Left colon (tissue), 2 donors: ENCODE measurements around the gene LTO1. TPM values are rescaled to one million over a fixed set of nuclear protein-coding genes. Genes with fewer than 3 reads are reported as not detected.
"Not testable (repeated sequence)": the region's sequence is repeated elsewhere in the genome, so short reads cannot be mapped to it uniquely, and the experiment has no call there.

Source experiments
- ATAC-seq: fragments of 200-7000 bp; cut with Tn5 transposase; one replicate; pipeline ENCODE4 v1.9.1; 2020; ENCODE audit warnings: mild to moderate bottlenecking, moderate library complexity
- DNase-seq, 2 donors: peaks; one replicate each; pipeline ENCODE4 v3.0.0-alpha.2; 2020
- intact Hi-C, 2 donors: fragments of 100-400 bp; cut with DNase I in 1 of 2; cut with micrococcal nuclease in 1 of 2; formaldehyde crosslinking; loops; one replicate each; pipeline versions ENCODE4 v1.11.2 to v1.14.0; 2022; cut with DNase I, micrococcal nuclease
- total RNA-seq, 2 donors: library from RNA; stranded (reverse); fragmentation: NEBNext Ultra II Directional; extraction: Animal tissue kit (Norgen Biotek cat#: 25700); gene quantifications; one replicate each; pipeline ENCODE4 v1.2.1, GENCODE V29; 2021
- donor health status: DM: no; HTN: no; CAD: no.
- donor health status: DM: yes; HTN: yes; CAD: no.

LTO1 gene
- total RNA-seq, 2 donors from 2014 or later: 21.2 to 21.7 TPM

GRCh38 chr11:69703453-69703767, 28.3 kb upstream of the LTO1 start:
- intact Hi-C loops: no loop called here
- DNase-seq (no peak), ATAC-seq (no peak)

GRCh38 chr11:69702769-69703452, 27.8 kb upstream of the LTO1 start:
- no peak for DNase-seq
- no peak for ATAC-seq
- intact Hi-C loops: no loop called here

DNA sequence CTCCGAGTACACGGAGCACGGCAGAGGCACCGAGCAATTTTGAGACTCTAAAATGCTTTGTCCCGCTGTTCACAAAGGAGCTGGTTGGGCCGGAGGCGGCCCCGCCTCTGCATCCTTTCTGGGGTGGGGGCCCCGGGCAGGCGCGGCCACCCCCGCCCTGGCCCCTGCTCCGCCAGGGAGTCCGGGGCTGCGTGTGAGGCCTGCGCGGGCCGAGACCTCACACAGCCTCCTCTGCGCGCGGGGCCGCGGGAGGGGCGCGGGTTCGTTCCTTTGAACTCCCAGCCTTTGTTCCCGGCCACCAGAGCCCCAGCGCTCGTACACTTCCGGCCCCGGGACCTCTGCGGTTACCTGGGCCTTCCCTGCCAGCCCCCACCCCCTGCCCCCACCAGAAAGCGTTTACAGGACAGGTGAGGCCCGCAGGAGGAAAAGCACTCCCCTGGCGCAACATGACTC, 27.1 kb upstream of the LTO1 start:
- DNase-seq (no peak), ATAC-seq (no peak)
- intact Hi-C loops: no loop called here

- DNase-seq: peak in 1 of 2 donors; percentile 44
- ATAC-seq: peak; percentile 46
- intact Hi-C loops: no loop called here
Observed at GRCh38 chr11:69700278-69701140, 25.4 kb upstream of the LTO1 start.

- no peak for DNase-seq
- intact Hi-C loops: no loop called here
- ATAC-seq: no peak
Observed at GRCh38 chr11:69699213-69699612, 24.1 kb upstream of the LTO1 start.

DNA sequence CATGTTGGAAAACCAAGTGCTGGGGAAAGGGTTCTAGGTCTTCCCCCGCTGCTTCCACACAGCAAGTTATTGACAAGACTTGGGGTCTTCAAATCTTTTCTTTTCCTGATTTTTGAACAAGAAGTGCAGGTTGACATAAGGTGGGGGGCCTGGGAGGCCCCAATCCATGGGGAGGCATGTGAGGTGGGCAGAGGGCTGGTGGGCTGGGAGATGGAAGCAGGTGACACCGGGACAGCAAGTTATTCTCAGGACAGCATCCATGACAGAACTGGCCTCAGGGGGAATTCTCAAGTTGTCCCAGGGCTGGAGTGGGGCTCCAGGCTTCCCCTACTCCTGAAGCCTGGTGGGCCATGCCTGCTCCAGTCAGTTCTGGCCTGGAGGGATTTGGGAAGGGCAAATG, 23.2 kb upstream of the LTO1 start:
- intact Hi-C loops: no loop called here
- ATAC-seq (no peak), DNase-seq (no peak)

GRCh38 chr11:69697861-69698260, 22.7 kb upstream of the LTO1 start:
- DNase-seq (no peak), ATAC-seq (no peak)
- intact Hi-C loops: no loop called here

GRCh38 chr11:69697469-69697843, 22.3 kb upstream of the LTO1 start:
- intact Hi-C loops: no loop called here
- ATAC-seq: no peak
- DNase-seq: no peak

GRCh38 chr11:69696749-69697468, 21.8 kb upstream of the LTO1 start:
- ATAC-seq (no peak), DNase-seq (no peak)
- intact Hi-C loops: no loop called here

DNA sequence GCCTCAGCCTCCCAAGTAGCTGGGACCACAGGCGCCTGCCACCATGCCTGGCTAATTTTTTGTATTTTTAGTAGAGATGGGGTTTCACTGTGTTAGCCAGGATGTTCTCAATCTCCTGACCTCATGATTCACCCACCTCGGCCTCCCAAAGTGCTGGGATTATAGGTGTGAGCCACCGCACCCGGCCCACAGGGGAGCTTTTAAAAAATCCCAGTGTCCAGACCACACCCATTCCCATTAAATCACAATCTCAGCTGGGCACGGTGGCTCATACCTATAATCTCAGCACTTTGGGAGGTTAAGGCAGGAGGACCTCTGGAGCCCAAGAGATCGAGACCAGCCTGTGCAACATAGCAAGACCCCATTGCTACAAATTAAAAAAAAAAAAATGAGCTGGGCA, 20.8 kb upstream of the LTO1 start:
- ATAC-seq, intact Hi-C loops, DNase-seq: not testable (repeated sequence)

- ATAC-seq: no peak
- intact Hi-C loops: no loop called here
- DNase-seq: no peak
Observed at GRCh38 chr11:69695581-69695980, 20.4 kb upstream of the LTO1 start.

- no peak for DNase-seq
- intact Hi-C loops: no loop called here
- ATAC-seq: no peak
Observed at GRCh38 chr11:69694781-69695180, 19.6 kb upstream of the LTO1 start.

- ATAC-seq: no peak
- intact Hi-C loops: no loop called here
- DNase-seq: no peak
Observed at GRCh38 chr11:69692422-69692821, 17.3 kb upstream of the LTO1 start.

- ATAC-seq: no peak
Observed at GRCh38 chr11:69691463-69691862, 16.3 kb upstream of the LTO1 start.

GRCh38 chr11:69689484-69690319, 14.5 kb upstream of the LTO1 start:
- DNase-seq: no peak
- intact Hi-C loops: no loop called here
- ATAC-seq: no peak

More at GRCh38 chr11:69691463-69691862, 16.3 kb upstream of the LTO1 start:
- no peak for DNase-seq
- intact Hi-C loops: no loop called here

DNA sequence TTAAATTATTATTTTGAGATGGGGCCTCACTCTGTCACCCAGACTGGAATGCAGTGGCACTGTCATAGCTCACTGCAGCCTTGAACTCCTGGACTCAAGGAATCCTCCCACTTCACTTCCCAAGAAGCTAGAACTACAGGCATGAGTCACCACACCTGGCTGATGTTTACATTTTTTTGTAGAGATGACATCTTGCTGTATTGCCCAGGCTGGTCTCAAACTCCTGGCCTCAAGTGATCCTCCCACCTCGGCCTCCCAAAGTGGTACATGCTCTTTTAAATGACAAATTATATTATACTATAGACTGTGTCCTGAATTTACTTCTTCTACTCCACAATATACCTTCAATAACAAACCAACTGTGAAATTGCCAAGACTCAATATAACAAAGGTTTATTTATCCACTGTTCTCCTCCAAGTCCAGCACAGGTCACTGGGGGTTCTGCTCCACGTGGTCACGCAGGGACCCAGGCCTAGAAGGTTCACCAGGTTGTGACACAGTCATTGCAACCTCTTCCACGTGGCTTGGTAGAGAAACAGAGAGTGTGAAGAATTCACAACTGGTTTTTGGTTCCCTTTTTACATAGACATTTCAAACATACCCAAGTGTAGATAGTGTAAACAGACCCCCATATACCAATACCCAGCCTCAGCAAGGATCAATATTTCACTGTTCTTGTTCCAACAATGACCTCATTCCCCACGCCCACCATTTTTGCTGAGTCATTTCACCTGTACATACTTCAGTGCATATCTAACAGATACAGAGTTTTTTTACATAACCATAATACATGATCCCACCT, 13.0 kb upstream of the LTO1 start:
- intact Hi-C loops: loop anchor here in 1 of 2 donors (2.0 kb wide), 1 partner anchor 201 kb away; no protein-coding TSS in a partner anchor
- ATAC-seq: peak; percentile 39
- DNase-seq: not testable (repeated sequence)

DNA sequence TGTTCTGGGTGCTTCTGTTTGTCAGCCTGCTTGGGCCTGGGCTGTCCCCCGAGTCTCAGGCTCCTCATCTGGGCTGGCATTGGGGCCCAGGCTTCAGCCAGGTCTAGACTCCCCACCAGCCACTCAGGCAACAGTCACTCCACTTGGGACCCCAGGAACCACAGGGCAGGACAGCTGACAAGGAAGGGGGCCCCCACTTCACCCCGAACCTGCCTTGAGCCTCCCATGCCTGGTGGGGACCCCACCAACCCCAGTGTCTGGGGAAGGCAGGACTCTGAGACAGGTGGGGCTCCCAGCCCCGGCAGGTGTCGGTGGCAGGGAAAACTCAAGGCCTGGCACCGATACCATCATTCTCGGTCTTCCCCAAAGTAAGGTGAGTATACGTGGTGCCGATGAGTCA, 11.7 kb upstream of the LTO1 start:
- DNase-seq: no peak
- no peak for ATAC-seq
- intact Hi-C loops: loop anchor here in 1 of 2 donors (2.0 kb wide), 1 partner anchor 202 kb away; no protein-coding TSS in a partner anchor

GRCh38 chr11:69686452-69686851, 11.3 kb upstream of the LTO1 start:
- ATAC-seq: no peak
- no peak for DNase-seq
- intact Hi-C loops: loop anchor here in 1 of 2 donors (2.0 kb wide), 1 partner anchor 202 kb away; no protein-coding TSS in a partner anchor
